IMR-90 (cell line): ENCODE measurements around the gene GNB1L. TPM values are rescaled to one million over a fixed set of nuclear protein-coding genes. Genes with fewer than 3 reads are reported as not detected.

Experiments
- ATAC-seq: fragments of 200-7000 bp; cut with Tn5 transposase; 2 replicates; pipeline ENCODE4 v1.9.1; 2020; ENCODE audit warnings: low read depth, mild to moderate bottlenecking, moderate library complexity
- BruUV-seq: library from RNA; stranded (reverse); fragments of 400-500 nt; replicated peaks from 2 replicates; lab custom pipeline; 2021; lab: Mats Ljungman, UMichigan
- CTCF ChIA-PET: fragments of 300-600 bp; formaldehyde crosslinking; extraction: SDS; loops from one replicate; lab custom pipeline; 2021; ENCODE audit warnings: antibody characterized with exemption; lab: Yijun Ruan, JAX
- POLR2A ChIA-PET: fragments of 300-600 bp; sonication (Branson Sonifier 250); formaldehyde crosslinking; loops from one replicate; lab custom pipeline; 2022; ENCODE audit warnings: antibody characterized with exemption; ENCODE audit not compliant: unreplicated experiment; lab: Charles Lee
- DNase-seq: peaks from one replicate; pipeline ENCODE4 v3.0.0; 2013
- H2AFZ ChIP-seq: replicated peaks from 2 replicates; pipeline ENCODE3; 2013; ENCODE audit warnings: low read length, mild to moderate bottlenecking; ENCODE audit not compliant: poor library complexity
- H2AK5ac ChIP-seq: 2 replicates; pipeline ENCODE4 v1.6.1; 2013; ENCODE audit warnings: low read depth, low read length, inconsistent platforms
- H2AK9ac ChIP-seq: replicated peaks from 2 replicates; pipeline ENCODE3; 2013; ENCODE audit warnings: mild to moderate bottlenecking, low read depth, low read length, moderate library complexity; ENCODE audit not compliant: poor library complexity
- H2BK120ac ChIP-seq: 2 replicates; pipeline ENCODE4 v1.6.1; 2013; ENCODE audit warnings: low read depth, low read length, inconsistent platforms
- H2BK15ac ChIP-seq: 3 replicates; pipeline ENCODE4 v1.6.1; 2013; ENCODE audit warnings: low read depth, low read length, inconsistent platforms
- H2BK20ac ChIP-seq: 2 replicates; pipeline ENCODE4 v1.6.1; 2013; ENCODE audit warnings: low read depth, mild to moderate bottlenecking, inconsistent platforms, low read length, moderate library complexity
- H2BK5ac ChIP-seq: 2 replicates; pipeline ENCODE4 v1.6.1; 2013; ENCODE audit warnings: mild to moderate bottlenecking, low read depth, low read length, inconsistent platforms; ENCODE audit not compliant: poor library complexity, severe bottlenecking
- H3K14ac ChIP-seq: replicated peaks from 2 replicates; pipeline ENCODE4 v1.6.1; 2013; ENCODE audit warnings: low read depth, low read length, inconsistent platforms
- H3K18ac ChIP-seq: 2 replicates; pipeline ENCODE4 v1.6.1; 2013; ENCODE audit warnings: low read depth, low read length, control low read depth
- H3K23ac ChIP-seq: 2 replicates; pipeline ENCODE4 v1.6.1; 2013; ENCODE audit warnings: low read depth, low read length, inconsistent platforms
- H3K27ac ChIP-seq: 2 replicates; pipeline ENCODE4 v1.5.1; 2013; ENCODE audit warnings: mild to moderate bottlenecking, control low read depth, low read length; ENCODE audit not compliant: insufficient read depth
- H3K27me3 ChIP-seq: 2 replicates; pipeline ENCODE4 v1.6.1; 2013; ENCODE audit warnings: low read length; ENCODE audit not compliant: control insufficient read depth, insufficient read depth
- H3K36me3 ChIP-seq: 2 replicates; pipeline ENCODE4 v1.6.1; 2013; ENCODE audit warnings: low read length, mixed read lengths; ENCODE audit not compliant: control insufficient read depth, insufficient read depth
- H3K4ac ChIP-seq: 2 replicates; pipeline ENCODE4 v1.6.1; 2013; ENCODE audit warnings: low read depth, low read length, inconsistent platforms
- H3K4me1 ChIP-seq: 2 replicates; pipeline ENCODE4 v1.6.1; 2013; ENCODE audit warnings: low read length, mixed read lengths; ENCODE audit not compliant: control insufficient read depth, insufficient read depth
- H3K4me2 ChIP-seq: 2 replicates; pipeline ENCODE4 v1.6.1; 2013; ENCODE audit warnings: low read depth, mild to moderate bottlenecking, control low read depth, low read length, moderate library complexity
- H3K4me3 ChIP-seq: 2 replicates; pipeline ENCODE4 v1.5.1; 2013; ENCODE audit warnings: low read depth, mild to moderate bottlenecking, control low read depth, low read length, moderate library complexity; ENCODE audit not compliant: insufficient read depth
- H3K56ac ChIP-seq: 2 replicates; pipeline ENCODE4 v1.6.1; 2013; ENCODE audit warnings: low read length, inconsistent platforms; ENCODE audit not compliant: insufficient read depth; ENCODE audit errors: extremely low read depth
- H3K79me1 ChIP-seq, 2 experiments: 2 replicates each; pipeline ENCODE4 v1.6.1; 2013; ENCODE audit warnings: low read length in 2 of 2, inconsistent platforms in 1 of 2, low read depth in 1 of 2
- H3K9ac ChIP-seq: 2 replicates; pipeline ENCODE4 v1.6.1; 2013; ENCODE audit warnings: low read depth, low read length, control low read depth
- H3K9me1 ChIP-seq: 2 replicates; pipeline ENCODE4 v1.6.1; 2013; ENCODE audit warnings: low read length, inconsistent platforms; ENCODE audit not compliant: insufficient read depth
- H3K9me3 ChIP-seq: 2 replicates; pipeline ENCODE4 v1.6.1; 2013; ENCODE audit warnings: low read length; ENCODE audit not compliant: control insufficient read depth, insufficient read depth
- H4K20me1 ChIP-seq: 2 replicates; pipeline ENCODE4 v1.6.1; 2013; ENCODE audit warnings: low read length, inconsistent platforms; ENCODE audit not compliant: insufficient read depth
- H4K5ac ChIP-seq: 2 replicates; pipeline ENCODE4 v1.6.1; 2013; ENCODE audit warnings: mild to moderate bottlenecking, low read depth, low read length, control low read depth
- H4K8ac ChIP-seq, 2 experiments: 2 replicates each; pipeline ENCODE4 v1.6.1; 2013; ENCODE audit warnings: low read depth in 2 of 2, low read length in 2 of 2, control low read depth in 1 of 2, inconsistent platforms in 1 of 2
- H4K91ac ChIP-seq: 2 replicates; pipeline ENCODE4 v1.6.1; 2013; ENCODE audit warnings: low read depth, low read length, inconsistent platforms; ENCODE audit not compliant: insufficient read depth
- BHLHE40 ChIP-seq: fragments of 150-350 bp; IDR thresholded peaks from 2 replicates; pipeline ENCODE4 v1.6.1; 2016; ENCODE audit warnings: mild to moderate bottlenecking, low read depth, low read length
- CEBPB ChIP-seq: IDR thresholded peaks from 2 replicates; pipeline ENCODE4 v1.6.1; 2012; ENCODE audit warnings: low read depth, low read length, improper control_type of control experiment
- CHD1 ChIP-seq: IDR thresholded peaks from 2 replicates; pipeline ENCODE4 v1.6.1; 2012; ENCODE audit warnings: low read depth, low read length, improper control_type of control experiment
- CTCF ChIP-seq: conservative IDR thresholded peaks from 2 replicates; pipeline ENCODE4 v1.5.1; 2012; ENCODE audit warnings: mild to moderate bottlenecking, low read depth, low read length, improper control_type of control experiment
- ELK1 ChIP-seq: fragments of 150-350 bp; IDR thresholded peaks from 2 replicates; pipeline ENCODE4 v1.6.1; 2016; ENCODE audit warnings: low read depth, mild to moderate bottlenecking, low read length, moderate library complexity, borderline replicate concordance
- FOS ChIP-seq: fragments of 150-350 bp; IDR thresholded peaks from 2 replicates; pipeline ENCODE4 v1.6.1; 2016; ENCODE audit warnings: low read depth, low read length
- MAFK ChIP-seq: IDR thresholded peaks from 2 replicates; pipeline ENCODE4 v1.6.1; 2012; ENCODE audit warnings: low read depth, low read length, improper control_type of control experiment
- MAZ ChIP-seq: IDR thresholded peaks from 2 replicates; pipeline ENCODE4 v1.6.1; 2012; ENCODE audit warnings: low read depth, mild to moderate bottlenecking, low read length, improper control_type of control experiment, moderate library complexity, borderline replicate concordance
- MXI1 ChIP-seq: IDR thresholded peaks from 2 replicates; pipeline ENCODE4 v1.6.1; 2012; ENCODE audit warnings: low read depth, mild to moderate bottlenecking, low read length, moderate library complexity, borderline replicate concordance
- NFE2L2 ChIP-seq: fragments of 150-350 bp; IDR thresholded peaks from 2 replicates; pipeline ENCODE4 v1.6.1; 2016; ENCODE audit warnings: low read depth, mild to moderate bottlenecking, low read length
- POLR2A ChIP-seq: IDR thresholded peaks from 2 replicates; pipeline ENCODE4 v1.6.1; 2012; ENCODE audit warnings: mild to moderate bottlenecking, low read depth, low read length
- RAD21 ChIP-seq: IDR thresholded peaks from 2 replicates; pipeline ENCODE4 v1.6.1; 2012; ENCODE audit warnings: low read length, improper control_type of control experiment
- RCOR1 ChIP-seq: IDR thresholded peaks from 2 replicates; pipeline ENCODE4 v1.6.1; 2012; ENCODE audit warnings: mild to moderate bottlenecking, low read length, improper control_type of control experiment; ENCODE audit not compliant: insufficient replicate concordance
- RFX5 ChIP-seq: IDR thresholded peaks from 2 replicates; pipeline ENCODE4 v1.8.0; 2012; ENCODE audit warnings: low read depth, mild to moderate bottlenecking, low read length, moderate library complexity
- SMC3 ChIP-seq: fragments of 150-350 bp; IDR thresholded peaks from 2 replicates; pipeline ENCODE4 v1.6.1; 2016; ENCODE audit warnings: low read depth, mild to moderate bottlenecking, antibody characterized with exemption, low read length, moderate library complexity
- USF2 ChIP-seq: fragments of 150-350 bp; IDR thresholded peaks from 2 replicates; pipeline ENCODE4 v1.6.1; 2017; ENCODE audit warnings: mild to moderate bottlenecking, antibody characterized with exemption, low read length, low read depth
- WGBS, 2 experiments: methylation state at CpG; one replicate each; pipeline versions ENCODE4 v1.1.5 to v1.1.7; 2013; ENCODE audit warnings: missing lambda C conversion rate in 2 of 2; ENCODE audit not compliant: insufficient read length in 1 of 2; ENCODE audit errors: extremely low coverage in 2 of 2; 5-methylcytosine and 5-hydroxymethylcytosine counted together
- dilution Hi-C: fragments of 300-500 bp; cut with HindIII; formaldehyde crosslinking; loops from one replicate; pipeline ENCODE4 v1.14.3; 2018; ENCODE audit warnings: low sequenced_read_pairs; ENCODE audit not compliant: unreplicated experiment
- in situ Hi-C: fragments of 300-500 bp; cut with MboI; formaldehyde crosslinking; loops from 3 replicates; pipeline ENCODE4 v1.14.3; 2019; ENCODE audit warnings: low sequenced_read_pairs, inconsistent platforms, mixed read lengths
- intact Hi-C: fragments of 100-400 bp; cut with micrococcal nuclease; formaldehyde crosslinking; loops from 2 replicates; pipeline ENCODE4 v1.10.0; 2022
- polyA plus RNA-seq, 3 experiments: library from polyadenylated mRNA; depleted of rRNA; stranded (reverse); fragments of >200 nt; gene quantifications; 2 replicates each; pipeline ENCODE4 v1.2.3, GENCODE V29; 2012; ENCODE audit warnings: low replicate concordance in 1 of 3
- total RNA-seq: library from RNA; depleted of rRNA; stranded (reverse); fragments of >200 nt; gene quantifications from 2 replicates; pipeline ENCODE4 v1.2.3, GENCODE V29; 2012

Gene GNB1L
- total and polyA plus RNA-seq, 2 of the 4 experiments (the other 2 are of a cell fraction), result 2.5 to 4.4 TPM

- Histone ChIP-seq H2AK9ac (no peak overlapping the region), H4K20me1 (no peaks in the 10 kb centered on the region), H3K9me1 (no peaks in the 10 kb centered on the region), H3K4me3 (no peak overlapping the region), H3K79me1 (no peaks in the 10 kb centered on the region), H3K4ac (no peak overlapping the region), H3K4me1 (no peaks in the 10 kb centered on the region), H4K8ac (no peak overlapping the region), H3K23ac (no peak overlapping the region), H3K27ac (no peak overlapping the region), H2AFZ (no peak overlapping the region), H3K4me2 (no peak overlapping the region), H2BK20ac (no peak overlapping the region), H3K14ac (no peak overlapping the region), H2AK5ac (no peak overlapping the region), H2BK5ac (no peak overlapping the region), H3K56ac (no peak overlapping the region), H3K36me3 (no peaks in the 10 kb centered on the region), H3K9me3 (peaks cover 4% of the 10 kb centered on the region; the same call in 1 of the 2 replicates), H3K27me3 (peaks cover 98% of the 10 kb centered on the region), H3K9ac (no peak overlapping the region), H4K91ac (no peak overlapping the region), H3K18ac (no peak overlapping the region), H2BK120ac (no peak overlapping the region), H2BK15ac (no peak overlapping the region), H4K5ac (no peak overlapping the region)
- CTCF ChIA-PET, result no interaction called here
- ATAC-seq (peak; percentile 31), DNase-seq (no peak)
- dilution Hi-C loops, result no loop called here
- no TSS peak for BruUV-seq
- no peak for TF ChIP-seq FOS
- TF ChIP-seq RCOR1, result no peak
- no peak for TF ChIP-seq MXI1
- TF ChIP-seq CHD1, result no peak
- TF ChIP-seq ELK1, result no peak
- TF ChIP-seq MAZ, result no peak
- no peak for TF ChIP-seq NFE2L2
- no peak for TF ChIP-seq CTCF
- TF ChIP-seq CEBPB, result no peak
- no peak for TF ChIP-seq POLR2A
- no peak for TF ChIP-seq RFX5
- no peak for TF ChIP-seq MAFK
- TF ChIP-seq RAD21, result no peak
- TF ChIP-seq SMC3, result no peak
- TF ChIP-seq BHLHE40, result no peak
- TF ChIP-seq USF2, result no peak
- 0% methylated on average over 26 of the region's 36 CpGs; no CpG with 5 or more reads in 1 of the 2 experiments for WGBS, 2 experiments
- POLR2A ChIA-PET, result no interaction called here
- in situ Hi-C loops, result no loop called here
- intact Hi-C loops, result no loop called here
Observed at GRCh38 chr22:19766240-19766510, 88.5 kb downstream of the GNB1L start.
